ENCODE measurements around the gene SUSD2.
"Not testable (repeated sequence)": the region's sequence is repeated elsewhere in the genome, so short reads cannot be mapped to it uniquely, and the experiment has no call there.

Gene SUSD2

GRCh38 chr22:24180316-24181087 is 785 bp upstream of the SUSD2 start:
- H3K36me3 ChIP-seq (ENCODE audit: insufficient read depth, low read length): peaks cover 27% of the 10 kb centered on the region
- no peak overlapping the region for H3K27ac ChIP-seq (ENCODE audit: low read length)
- H3K4me2 ChIP-seq (ENCODE audit: insufficient read depth, low read length): no peak overlapping the region
- H4K20me1 ChIP-seq (ENCODE audit: insufficient read depth, low read length): peaks cover 5% of the 10 kb centered on the region; the same call in 1 of the 2 replicates
- no peak overlapping the region for H2AFZ ChIP-seq (ENCODE audit: low read depth, low read length)
- H3K79me2 ChIP-seq (ENCODE audit: insufficient read depth, low read length): no peaks in the 10 kb centered on the region
- no peaks in the 10 kb centered on the region for H3K9me3 ChIP-seq (ENCODE audit: insufficient read depth, low read length, severe bottlenecking)
- no peak for DNase-seq
- H3K9ac ChIP-seq (ENCODE audit: low read depth, low read length): no peak overlapping the region
- no peak overlapping the region for H3K4me3 ChIP-seq (ENCODE audit: low read depth in 1 of 2, low read length in 2 of 2)
- 0 out of 3 replicates have a peak, but pooled peaks have one; percentile 22 for ATAC-seq (ENCODE audit: insufficient read depth, low read depth)
- H3K4me1 ChIP-seq (ENCODE audit: insufficient read depth, low read length): no peaks in the 10 kb centered on the region
- no peaks in the 10 kb centered on the region for H3K27me3 ChIP-seq (ENCODE audit: insufficient read depth, low read length, poor library complexity)
- TF ChIP-seq EZH2 (IDR thresholded peaks at IDR 0.05; ENCODE audit: borderline replicate concordance, low read depth, low read length, severe bottlenecking) (no peak), CTCF (IDR thresholded peaks at IDR 0.05; ENCODE audit: borderline replicate concordance, extremely low read depth, low read length, poor library complexity, severe bottlenecking) (no peak)

- H3K9ac ChIP-seq (ENCODE audit: low read depth, low read length): no peak overlapping the region
- H3K79me2 ChIP-seq (ENCODE audit: insufficient read depth, low read length): no peaks in the 10 kb centered on the region
- no peak for TF ChIP-seq EZH2 (IDR thresholded peaks at IDR 0.05; ENCODE audit: borderline replicate concordance, low read depth, low read length, severe bottlenecking)
- TF ChIP-seq CTCF (IDR thresholded peaks at IDR 0.05; ENCODE audit: borderline replicate concordance, extremely low read depth, low read length, poor library complexity, severe bottlenecking): peak; percentile 31
- H3K9me3 ChIP-seq (ENCODE audit: insufficient read depth, low read length, severe bottlenecking): no peaks in the 10 kb centered on the region
- H3K4me3 ChIP-seq (ENCODE audit: low read depth in 1 of 2, low read length in 2 of 2): no peak overlapping the region
- H4K20me1 ChIP-seq (ENCODE audit: insufficient read depth, low read length): peaks cover under 1% of the 10 kb centered on the region; the same call in 1 of the 2 replicates
- ATAC-seq (ENCODE audit: insufficient read depth, low read depth) (no peak), DNase-seq (no peak)
- H2AFZ ChIP-seq (ENCODE audit: low read depth, low read length): no peak overlapping the region
- no peak overlapping the region for H3K4me2 ChIP-seq (ENCODE audit: insufficient read depth, low read length)
- H3K27me3 ChIP-seq (ENCODE audit: insufficient read depth, low read length, poor library complexity): no peaks in the 10 kb centered on the region
- H3K4me1 ChIP-seq (ENCODE audit: insufficient read depth, low read length): no peaks in the 10 kb centered on the region
- no peak overlapping the region for H3K27ac ChIP-seq (ENCODE audit: low read length)
- peaks cover 11% of the 10 kb centered on the region for H3K36me3 ChIP-seq (ENCODE audit: insufficient read depth, low read length)
These were observed 961 bp downstream of the SUSD2 start for GRCh38 chr22:24181996-24182899.

- not testable (repeated sequence) for H3K27me3 ChIP-seq (ENCODE audit: insufficient read depth, low read length, poor library complexity); DNase-seq; H3K36me3 ChIP-seq (ENCODE audit: insufficient read depth, low read length); H3K9me3 ChIP-seq (ENCODE audit: insufficient read depth, low read length, severe bottlenecking); H3K79me2 ChIP-seq (ENCODE audit: insufficient read depth, low read length); H3K4me3 ChIP-seq (ENCODE audit: low read depth in 1 of 2, low read length in 2 of 2); H2AFZ ChIP-seq (ENCODE audit: low read depth, low read length); H3K9ac ChIP-seq (ENCODE audit: low read depth, low read length); H3K4me2 ChIP-seq (ENCODE audit: insufficient read depth, low read length); H3K27ac ChIP-seq (ENCODE audit: low read length); H4K20me1 ChIP-seq (ENCODE audit: insufficient read depth, low read length); H3K4me1 ChIP-seq (ENCODE audit: insufficient read depth, low read length); ATAC-seq (ENCODE audit: insufficient read depth, low read depth)
These were observed 1.6 kb downstream of the SUSD2 start for GRCh38 chr22:24182900-24183246.

Data from DND-41 (cell line).